GM21367 (cell line): ENCODE data around the gene PCLAF.
A peak's percentile ranks its signal among the peaks of the same experiment; 100 is the strongest.
"Not testable (repeated sequence)": the region's sequence is repeated elsewhere in the genome, so short reads cannot be mapped to it uniquely, and the experiment has no call there.

Experiments
- ATAC-seq: cut with Tn5 transposase; IDR thresholded peaks from one replicate; pipeline ENCODE4 v1.9.1; 2021; ENCODE audit not compliant: unreplicated experiment

Gene PCLAF, protein sequence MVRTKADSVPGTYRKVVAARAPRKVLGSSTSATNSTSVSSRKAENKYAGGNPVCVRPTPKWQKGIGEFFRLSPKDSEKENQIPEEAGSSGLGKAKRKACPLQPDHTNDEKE

DNA sequence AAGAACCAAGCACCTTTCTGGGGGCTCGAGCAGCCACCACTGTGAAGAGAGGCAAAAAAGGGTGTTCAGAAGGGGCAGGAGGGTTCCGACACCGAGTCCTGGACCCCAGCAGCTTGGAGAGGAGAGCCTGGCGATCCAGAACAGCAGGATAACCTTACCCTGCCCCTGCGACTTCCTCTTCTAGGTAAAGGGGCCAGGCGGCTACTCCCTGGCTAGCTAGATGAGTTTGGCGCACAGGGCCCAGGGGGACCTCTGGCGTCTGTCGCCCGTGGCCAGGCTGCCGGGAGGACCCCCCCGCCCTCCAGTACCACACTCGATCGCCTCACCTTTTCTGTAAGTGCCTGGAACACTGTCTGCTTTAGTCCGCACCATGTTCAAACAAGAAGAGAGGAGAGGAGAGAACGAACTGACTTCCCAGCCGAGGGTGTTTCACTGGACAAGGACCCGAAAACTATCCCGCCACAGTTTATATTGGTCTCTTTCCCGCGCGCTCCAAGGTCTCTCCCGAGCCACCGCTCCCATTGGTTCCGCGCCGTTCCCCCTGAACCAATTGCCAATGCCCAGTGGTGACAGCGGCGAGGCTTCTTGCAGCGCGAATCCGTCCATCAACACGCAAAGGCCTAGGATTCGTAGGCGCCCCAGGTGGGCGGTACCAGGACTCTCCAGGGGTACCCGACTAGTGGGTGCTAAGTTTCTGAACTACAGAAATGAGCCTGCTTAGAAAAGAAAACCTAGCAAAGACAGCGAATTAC, at the start of gene PCLAF:
Gene PCLAF (minus strand): TSS at position 442 of the 752 bp plus-strand sequence. CDS start 70 bp downstream, at position 372.
- peak; percentile 87 for ATAC-seq

DNA sequence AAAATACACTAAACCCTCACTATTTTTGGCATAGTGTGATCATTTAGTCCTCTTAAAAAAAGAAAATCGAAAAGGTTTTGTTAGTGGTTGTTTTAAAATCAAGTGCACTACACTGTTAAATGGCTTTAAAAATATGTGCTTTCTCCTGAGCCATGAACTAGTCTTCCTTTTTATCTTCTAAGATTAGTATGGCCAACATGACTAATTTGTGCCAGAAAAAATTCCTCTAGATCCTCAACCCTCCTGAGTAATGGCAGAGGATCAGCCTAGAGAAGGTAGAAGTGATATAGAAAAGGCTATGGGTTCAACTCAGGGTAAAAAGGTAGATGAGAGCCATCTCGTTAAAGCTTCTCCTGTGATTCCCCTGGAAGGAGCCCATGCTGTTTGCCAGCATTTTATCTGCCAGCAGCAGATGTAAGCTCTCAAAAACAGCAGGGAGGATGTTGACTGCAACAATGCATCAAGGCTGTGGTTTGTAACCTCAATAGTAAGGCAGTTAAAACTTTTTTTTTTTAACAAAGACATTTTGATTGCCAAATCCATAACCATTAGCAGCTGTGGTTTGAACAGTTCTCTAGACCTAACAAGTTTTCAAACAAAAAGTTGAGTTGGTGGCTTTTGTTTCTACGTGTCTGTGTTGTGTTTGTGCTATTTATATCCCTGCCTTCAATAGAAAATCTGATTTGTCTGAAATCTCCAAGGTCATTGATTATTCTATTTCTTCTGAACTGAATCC, 48.9 kb upstream of the PCLAF start:
- ATAC-seq = no peak

DNA sequence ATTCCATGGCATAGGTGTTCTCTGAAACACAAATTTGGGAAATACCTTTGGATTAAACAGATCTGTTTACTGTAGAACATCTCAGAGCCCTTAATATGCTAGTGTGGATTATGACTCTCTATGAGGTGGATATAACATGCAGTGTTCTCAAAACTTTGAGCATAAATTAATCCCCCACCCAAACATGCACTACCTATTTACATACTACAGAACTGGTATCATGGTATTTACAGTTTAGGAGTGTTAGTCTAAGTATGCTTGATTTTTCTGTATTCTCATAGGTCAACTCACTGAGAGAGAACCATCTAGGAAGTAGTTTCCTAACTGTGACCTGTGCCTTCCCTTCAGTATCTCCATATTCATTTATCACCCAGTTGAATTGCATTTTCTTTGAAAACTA, 48.2 kb upstream of the PCLAF start:
- ATAC-seq = no peak

DNA sequence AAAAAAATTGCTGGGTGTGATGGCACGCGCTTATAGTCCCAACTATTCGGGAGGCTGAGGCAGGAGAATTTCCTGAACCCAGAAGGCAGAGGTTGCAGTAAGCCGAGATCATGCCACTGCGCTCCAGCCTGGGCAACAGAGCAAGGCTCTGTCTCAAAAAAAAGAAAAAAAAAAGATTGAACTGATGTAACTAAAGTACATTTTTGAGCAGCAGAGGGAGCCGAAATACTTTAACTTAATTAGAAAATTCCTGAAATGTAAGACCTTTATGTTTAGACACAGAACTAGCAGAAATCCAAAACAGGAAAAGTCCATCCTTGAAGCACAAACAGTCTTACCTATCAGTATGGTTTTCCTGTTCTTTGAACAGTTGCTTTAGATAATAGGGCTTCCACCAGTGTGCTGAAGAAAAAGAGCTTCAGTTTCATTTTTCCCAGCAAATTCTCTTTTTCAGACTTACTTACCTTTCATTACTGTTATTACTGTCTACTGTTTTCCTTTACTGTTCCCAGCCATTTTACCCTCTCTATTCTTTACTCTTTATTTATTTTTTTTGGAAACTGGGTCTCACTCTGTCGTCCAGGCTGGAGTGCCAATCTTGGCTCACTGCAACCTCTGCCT, 45.7 kb upstream of the PCLAF start:
- no peak for ATAC-seq

DNA sequence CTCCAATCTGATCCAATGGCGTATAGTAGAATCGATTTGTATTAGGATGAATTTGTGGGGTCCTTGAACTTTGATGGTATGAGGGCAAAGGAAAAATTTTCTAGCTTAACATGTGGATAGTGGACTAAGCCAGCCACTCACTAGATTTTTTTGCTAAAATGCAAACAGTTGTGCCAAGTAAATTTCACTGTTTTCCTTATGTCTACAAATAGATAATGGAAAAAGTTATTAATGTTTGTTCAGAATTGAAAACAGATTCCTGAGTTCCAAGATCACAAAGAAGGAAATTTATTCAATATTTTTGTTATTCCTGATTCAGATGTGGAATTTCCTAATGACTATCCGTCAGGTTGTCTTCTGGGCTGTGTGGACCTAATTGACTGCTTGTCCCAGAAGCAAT, 44.0 kb upstream of the PCLAF start:
- ATAC-seq = no peak

DNA sequence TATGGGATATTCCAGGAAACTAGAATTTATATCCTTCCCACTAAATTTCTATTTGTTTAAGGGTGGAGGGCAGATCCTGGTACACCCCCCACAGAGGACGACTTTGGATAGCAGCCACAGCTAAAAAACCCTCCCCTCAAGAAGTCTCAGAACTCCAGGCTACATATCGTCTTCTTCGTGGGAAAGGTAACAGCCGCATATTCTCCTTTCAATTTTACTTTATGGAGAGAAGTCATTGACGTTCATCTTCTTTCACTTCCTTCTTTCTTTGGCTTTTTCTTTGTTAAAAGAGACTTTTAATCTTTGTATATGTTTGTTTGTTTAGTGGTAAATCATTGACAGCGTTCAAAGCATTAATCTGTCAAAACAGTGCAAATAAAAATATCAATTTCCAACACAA, 42.7 kb upstream of the PCLAF start:
- no peak for ATAC-seq

DNA sequence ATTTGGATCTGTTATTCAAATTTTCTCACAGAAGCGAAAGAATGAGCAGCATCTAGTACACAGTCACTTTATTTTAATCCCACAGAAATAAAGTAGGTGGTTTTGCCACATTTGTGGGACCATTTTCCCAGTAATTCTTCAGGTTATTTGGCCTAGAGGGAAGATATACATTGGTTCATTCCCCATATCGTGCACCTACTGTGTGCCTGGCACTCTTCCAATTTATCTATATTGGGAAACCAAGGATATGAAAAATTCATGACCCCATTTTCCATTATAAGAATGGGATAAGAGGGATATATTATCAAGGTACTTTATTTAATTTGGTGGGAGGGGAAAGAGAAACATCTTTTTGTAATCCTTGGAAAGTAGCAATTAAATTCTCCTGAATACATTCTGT, 41.5 kb upstream of the PCLAF start:
- ATAC-seq = no peak

DNA sequence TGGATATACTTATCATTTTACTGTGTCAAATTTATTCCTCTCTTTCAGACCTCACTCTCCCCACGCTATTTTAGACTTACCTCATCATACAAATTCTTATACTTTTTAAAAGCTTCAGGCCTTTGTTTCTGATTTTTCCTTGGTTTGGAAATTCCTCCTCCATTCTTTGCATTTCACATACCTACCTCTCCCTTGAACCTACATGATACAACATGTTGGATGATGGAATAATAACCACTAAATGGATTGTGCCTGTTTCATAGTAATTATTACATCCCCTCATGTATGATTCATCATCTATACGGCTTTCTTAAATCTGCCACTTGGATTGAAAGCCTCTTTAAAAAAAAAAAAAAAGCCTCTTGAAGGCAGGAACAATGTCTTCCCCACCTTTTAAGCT, 31.0 kb upstream of the PCLAF start:
- no peak for ATAC-seq

DNA sequence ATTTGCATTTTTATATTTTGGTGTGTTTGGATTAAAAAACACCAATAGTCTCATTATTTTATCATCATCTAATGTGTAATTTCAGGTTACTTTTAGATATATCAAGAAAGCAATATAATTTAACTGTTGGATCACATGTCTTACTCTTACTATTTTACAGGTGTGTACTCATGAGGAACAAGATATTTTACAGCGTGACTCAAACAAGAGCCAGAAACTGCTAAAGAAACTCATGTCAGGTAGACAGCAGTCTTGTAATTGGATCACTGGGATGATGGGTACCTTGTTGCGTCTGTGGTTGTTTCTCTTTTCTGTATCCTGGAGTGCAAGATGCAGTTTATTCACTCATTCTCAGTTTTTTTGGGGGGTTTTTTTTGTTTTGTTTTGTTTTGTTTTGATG, 19.3 kb upstream of the PCLAF start:
- ATAC-seq = no peak

DNA sequence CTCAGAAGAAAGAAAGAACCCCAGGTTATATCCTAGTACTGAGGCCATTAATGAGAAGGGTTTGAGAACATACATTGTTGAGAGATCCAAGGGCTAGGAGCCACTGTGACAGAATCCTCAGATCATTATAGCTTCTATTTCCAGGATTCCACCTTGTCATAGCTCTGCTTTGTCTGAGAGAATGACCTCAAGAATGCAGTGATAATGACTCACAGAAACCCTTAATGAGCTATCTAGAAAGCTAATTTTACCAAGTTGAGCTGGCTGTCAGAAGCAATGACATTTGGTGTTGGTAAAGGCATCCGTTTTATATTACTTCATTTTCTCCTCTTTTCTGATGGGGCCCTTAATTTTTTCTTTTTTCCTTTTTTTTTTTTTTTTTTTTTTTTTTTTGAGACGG, 17.3 kb upstream of the PCLAF start:
- ATAC-seq = no peak

DNA sequence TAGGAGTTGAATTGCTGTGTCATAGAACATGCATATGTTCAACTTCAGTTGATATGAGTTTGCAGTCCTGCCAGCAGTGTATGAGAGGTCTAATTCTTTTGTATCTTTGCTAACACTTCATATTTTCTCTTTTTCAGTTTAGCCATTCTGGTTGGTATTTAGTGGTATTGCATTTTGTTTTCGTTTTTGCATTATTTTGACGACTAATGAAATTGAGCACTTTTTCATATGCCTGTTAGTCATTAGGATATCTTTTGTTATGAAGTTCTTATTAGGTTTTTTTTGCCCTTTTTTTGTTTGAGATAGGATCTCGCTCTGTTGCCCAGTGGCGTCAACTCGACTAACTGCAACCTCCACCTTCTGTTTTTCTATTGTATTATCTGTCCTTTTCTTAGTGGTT, 15.5 kb upstream of the PCLAF start:
- ATAC-seq = no peak

DNA sequence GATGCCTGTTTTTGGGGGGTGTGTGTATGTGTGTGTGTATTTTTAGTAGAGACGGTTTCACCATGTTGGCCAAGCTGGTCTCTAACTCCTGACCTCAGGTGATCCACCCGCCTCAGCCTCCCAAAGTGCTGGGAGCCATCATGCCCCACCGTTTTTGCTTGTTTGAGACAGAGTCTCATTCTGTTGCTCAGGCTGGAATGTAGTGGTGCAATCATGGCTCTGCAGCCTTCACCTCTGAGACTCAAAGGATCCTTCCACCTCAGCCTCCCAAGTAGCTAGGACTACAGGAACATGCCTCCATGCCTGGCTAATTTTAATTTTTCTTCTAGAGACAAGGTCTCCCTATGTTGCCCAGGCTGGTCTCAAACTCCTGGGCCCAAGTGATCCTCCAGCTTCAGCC, 11.2 kb upstream of the PCLAF start:
- not testable (repeated sequence) for ATAC-seq

DNA sequence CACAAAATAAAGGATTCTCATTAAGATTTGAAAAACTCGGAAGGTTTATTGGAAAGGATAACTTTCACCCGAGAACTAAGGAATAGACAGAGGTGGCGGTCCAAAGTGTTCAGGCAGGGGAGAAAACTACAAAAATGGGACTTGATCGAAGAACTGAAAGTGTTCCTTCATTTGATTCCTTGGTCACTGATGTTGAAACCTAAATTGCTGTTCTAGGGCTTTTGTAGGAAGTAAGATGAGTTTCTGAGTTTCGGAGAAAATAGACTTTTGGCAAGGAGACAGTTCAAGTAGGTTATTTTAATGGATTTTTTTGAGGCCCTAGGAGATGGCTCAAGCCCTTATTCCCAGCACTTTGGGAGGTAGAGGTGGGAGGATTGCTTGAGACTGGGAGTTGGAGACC, 7.8 kb upstream of the PCLAF start:
- no peak for ATAC-seq

DNA sequence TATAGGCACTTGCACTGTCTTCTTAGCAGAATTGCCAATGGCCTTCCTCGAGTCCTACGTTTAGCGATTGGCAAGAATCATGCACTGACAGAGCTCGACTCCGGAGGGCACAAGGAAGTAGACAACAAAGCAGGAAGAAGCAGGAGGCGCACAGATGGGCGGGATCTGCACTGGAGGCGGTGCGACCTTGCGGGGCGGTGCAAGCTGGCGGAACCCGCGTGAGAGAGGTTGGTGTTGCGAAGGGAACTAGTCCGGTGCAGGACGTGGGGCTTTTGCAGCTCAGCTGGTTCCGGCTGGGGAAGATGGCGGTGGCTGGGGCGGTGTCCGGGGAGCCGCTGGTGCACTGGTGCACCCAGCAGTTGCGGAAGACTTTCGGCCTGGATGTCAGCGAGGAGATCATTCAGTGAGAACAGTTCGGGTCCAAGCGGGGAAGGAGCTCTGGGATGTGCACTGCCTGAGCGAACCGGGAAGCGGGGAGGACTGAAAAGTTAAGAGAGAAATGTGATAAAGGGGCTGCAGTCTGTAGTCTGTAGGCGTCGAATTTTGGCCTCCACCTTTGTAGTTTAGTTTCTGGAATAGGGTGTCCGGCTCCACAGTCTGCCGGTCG, 6.4 kb upstream of the PCLAF start, which contains the start of gene TRIP4:
Gene TRIP4 (plus strand): TSS at position 275 of the 607 bp plus-strand sequence. CDS start 28 bp downstream, at position 303.
- ATAC-seq = peak; percentile 95

DNA sequence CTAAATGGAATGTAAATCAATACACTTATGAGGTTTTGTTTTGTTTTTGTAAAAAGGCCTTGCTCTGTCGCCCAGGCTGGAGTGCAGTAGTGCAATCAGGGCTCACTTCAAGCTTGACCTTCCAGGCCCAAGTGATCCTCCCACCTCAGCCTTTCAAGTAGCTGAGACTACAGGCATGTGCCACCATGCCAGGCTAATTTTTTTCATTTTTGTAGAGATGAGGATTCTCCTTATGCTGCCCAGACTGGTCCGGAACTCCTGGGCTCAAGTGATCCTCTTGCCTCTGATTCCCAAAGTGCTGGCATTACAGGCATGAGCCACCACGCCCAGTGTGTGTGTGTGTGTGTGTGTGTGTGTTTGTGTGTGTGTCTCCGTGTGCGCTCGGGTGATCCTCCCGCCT, 5.0 kb upstream of the PCLAF start:
- no peak for ATAC-seq

DNA sequence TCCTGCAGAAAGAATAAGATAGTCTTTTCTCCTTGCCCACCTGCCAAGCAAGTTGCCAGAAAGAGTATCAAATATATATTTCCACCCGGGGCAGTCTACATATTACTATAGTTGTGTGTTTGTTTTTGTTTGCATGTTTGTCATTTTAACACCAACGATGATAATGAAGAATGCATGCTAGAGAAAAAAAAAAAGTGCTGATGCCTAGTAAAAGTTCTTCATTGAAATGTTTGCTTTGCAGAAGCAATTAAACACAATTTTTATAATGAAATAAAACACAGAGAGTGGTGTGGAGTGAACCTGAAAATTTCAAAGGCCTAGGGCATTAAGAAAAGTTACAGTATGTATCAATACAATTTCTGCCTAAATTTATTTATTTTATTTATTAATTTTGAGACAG, 2.5 kb upstream of the PCLAF start:
- ATAC-seq = no peak

DNA sequence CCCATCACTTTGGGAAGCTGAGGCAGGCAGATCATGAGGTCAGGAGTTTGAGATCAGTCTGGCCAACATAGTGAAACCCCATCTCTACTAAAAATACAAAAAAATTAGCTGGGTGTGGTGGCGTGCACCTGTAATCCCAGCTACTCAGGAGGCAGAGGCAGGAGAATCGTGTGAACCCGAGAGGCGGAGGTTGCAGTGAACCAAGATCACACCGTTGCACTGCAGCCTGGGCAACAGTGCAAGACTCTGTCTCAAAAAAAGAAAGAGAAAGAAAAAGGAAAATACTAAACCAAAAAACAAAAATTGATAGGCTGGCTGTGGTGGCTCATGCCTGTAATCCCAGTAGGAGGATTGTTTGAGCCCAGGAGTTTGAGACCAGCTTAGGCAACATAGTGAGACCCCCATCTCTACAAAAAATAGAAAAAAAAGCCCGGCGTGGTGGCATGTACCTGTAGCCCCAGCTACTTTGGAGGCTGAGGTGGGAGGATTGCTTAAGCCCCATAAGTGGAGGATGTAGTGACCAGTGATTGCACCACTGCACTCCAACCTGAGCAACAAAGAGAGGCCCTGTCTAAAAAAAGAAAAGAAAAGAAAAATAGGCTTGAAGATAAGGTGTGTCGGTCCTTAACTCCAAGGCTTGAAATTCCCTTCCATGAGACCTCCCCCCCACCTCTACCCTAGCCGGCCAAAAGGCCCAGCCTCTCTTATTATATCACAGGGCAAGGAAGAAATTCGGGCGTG, 941 bp downstream of the PCLAF start:
- not testable (repeated sequence) for ATAC-seq

DNA sequence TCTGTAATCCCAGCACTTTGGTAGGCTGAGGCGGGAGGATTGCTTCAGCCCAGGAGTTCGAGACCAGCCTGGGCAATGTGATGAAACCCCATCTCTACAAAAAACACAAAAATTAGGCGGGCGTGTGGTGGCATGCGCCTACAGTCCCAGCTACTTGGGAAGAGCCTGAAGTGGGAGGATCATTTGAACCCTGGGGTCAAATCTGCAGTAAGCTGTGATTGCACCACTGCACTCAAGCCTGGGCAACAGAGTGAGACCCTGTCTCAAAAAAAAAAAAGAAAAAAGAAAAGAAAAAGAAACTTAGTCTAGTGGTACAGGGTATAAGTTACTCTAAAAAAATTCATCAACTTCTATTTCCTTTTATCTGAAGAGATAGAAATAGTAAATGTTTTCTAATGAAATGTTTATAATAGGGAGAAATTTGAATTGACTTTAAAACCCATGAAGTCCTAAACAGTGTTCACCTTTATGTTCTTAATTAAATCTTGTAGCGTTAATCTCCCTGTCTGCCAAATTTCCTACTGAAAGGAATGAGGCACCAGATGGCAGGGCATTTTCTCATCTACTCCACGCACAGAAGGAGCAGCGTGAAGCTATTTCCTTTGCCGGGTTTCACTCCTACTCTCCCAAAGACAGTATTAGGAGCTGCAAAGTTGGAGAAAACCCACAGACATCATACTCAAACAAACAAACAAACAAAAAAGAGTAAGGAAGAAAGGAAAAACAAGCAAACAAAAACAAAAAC, 1.9 kb downstream of the PCLAF start:
- no peak for ATAC-seq

DNA sequence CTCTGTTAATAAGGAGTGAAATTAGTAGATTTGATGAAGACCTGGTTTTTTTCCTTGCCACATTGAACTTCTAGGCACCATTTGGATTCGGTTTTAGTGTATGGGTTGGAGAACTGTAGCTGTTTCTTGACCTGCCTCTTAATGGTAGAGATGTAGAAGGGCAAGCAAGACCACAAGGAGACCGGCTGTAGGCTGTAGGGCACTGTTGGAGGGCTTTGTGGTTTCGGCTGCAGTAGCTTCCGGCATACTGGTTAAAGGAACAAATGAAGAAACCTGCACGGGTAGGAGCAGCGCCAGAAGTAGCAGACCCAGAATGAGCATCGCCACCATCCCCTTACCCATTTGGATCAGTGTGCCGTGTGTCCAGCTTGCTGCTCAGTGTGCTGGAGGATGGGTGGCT, 7.9 kb downstream of the PCLAF start:
- ATAC-seq = no peak

DNA sequence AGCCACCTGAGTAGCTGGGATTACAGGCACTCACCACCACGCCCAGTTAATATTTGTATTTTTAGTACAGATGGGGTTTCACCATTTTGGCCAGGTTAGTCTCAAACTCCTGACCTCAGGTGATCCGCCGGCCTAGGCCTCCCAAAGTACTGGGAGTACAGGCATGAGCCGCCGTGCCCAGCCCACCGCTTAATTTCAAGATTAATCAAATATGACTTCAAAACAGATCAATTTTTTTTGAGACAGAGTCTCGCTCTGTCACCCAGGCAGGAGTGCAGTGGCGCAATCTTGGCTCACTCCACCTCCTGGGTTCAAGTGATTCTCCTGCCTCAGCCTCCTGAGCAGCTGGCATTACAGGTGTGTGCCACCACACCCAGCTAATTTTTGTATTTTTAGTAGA, 9.9 kb downstream of the PCLAF start:
- not testable (repeated sequence) for ATAC-seq
